PFSK-1 (cell line): ENCODE data around the gene FAIM2.

Experiments
- FOXP2 ChIP-seq: optimal IDR thresholded peaks from 2 replicates; pipeline ENCODE3; 2011; ENCODE audit warnings: borderline replicate concordance, control low read depth, inconsistent platforms; ENCODE audit not compliant: insufficient read depth; ENCODE audit errors: extremely low read length, extremely low read depth
- POLR2AphosphoS5 ChIP-seq: IDR thresholded peaks from 2 replicates; pipeline ENCODE4 v1.6.1; 2012; ENCODE audit warnings: low read depth, mild to moderate bottlenecking, control low read depth, low read length, moderate library complexity
- SIN3A ChIP-seq: IDR thresholded peaks from 2 replicates; pipeline ENCODE4 v1.6.1; 2012; ENCODE audit warnings: mild to moderate bottlenecking, low read length, moderate library complexity, borderline replicate concordance; ENCODE audit not compliant: insufficient read depth
- TAF1 ChIP-seq: IDR thresholded peaks from 2 replicates; pipeline ENCODE4 v1.6.1; 2012; ENCODE audit warnings: low read length, control low read depth, borderline replicate concordance; ENCODE audit not compliant: insufficient read depth
- TF ChIP-seq, protein P1 (sequence below), 2 experiments: IDR thresholded peaks; 2 replicates each; pipeline versions ENCODE4 v1.6.1 to v1.8.0; 2011 to 2012; ENCODE audit warnings: low read depth in 2 of 2, low read length in 2 of 2, control low read depth in 1 of 2, inconsistent platforms in 1 of 2, mild to moderate bottlenecking in 1 of 2, moderate library complexity in 1 of 2; ENCODE audit not compliant: insufficient read depth in 1 of 2

Gene FAIM2

DNA sequence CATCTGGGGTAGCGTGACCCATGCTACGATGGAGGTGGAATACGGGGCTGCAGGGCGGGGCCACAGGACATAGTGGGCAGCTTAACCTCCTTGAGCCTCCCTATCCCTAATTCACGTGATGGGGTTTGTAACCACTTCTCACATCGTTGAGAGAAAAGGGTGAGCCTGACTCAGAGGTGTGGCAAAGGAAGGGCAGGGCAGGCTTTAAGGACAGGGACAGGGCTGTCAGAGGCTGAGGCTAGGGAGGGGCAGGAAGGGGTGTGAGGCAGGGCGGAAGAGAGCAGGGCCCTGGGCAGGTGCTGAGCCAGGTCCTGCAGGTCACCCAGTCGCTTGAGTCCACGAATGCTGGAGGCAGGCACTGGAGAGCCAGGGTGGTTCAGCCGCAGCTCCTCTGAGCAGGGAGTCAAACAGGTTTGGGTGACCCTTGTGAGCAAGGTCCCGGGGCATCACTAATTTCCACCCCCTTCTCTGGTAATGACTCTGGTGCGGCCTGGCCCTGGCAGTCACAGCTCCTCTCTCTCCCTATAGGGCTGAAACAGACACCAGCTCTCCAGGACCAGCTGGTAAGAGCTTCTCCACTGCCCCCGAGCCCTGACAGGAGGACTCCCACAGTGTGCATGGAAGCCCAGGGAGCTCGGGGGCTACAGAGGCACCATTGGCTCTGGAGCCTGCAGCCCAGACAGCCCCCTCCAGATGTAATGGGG, 39.4 kb upstream of the FAIM2 start:
- TF ChIP-seq SIN3A (no peak), POLR2AphosphoS5 (no peak), FOXP2 (no peak), TAF1 (no peak)
- TF ChIP-seq, protein P1, sequence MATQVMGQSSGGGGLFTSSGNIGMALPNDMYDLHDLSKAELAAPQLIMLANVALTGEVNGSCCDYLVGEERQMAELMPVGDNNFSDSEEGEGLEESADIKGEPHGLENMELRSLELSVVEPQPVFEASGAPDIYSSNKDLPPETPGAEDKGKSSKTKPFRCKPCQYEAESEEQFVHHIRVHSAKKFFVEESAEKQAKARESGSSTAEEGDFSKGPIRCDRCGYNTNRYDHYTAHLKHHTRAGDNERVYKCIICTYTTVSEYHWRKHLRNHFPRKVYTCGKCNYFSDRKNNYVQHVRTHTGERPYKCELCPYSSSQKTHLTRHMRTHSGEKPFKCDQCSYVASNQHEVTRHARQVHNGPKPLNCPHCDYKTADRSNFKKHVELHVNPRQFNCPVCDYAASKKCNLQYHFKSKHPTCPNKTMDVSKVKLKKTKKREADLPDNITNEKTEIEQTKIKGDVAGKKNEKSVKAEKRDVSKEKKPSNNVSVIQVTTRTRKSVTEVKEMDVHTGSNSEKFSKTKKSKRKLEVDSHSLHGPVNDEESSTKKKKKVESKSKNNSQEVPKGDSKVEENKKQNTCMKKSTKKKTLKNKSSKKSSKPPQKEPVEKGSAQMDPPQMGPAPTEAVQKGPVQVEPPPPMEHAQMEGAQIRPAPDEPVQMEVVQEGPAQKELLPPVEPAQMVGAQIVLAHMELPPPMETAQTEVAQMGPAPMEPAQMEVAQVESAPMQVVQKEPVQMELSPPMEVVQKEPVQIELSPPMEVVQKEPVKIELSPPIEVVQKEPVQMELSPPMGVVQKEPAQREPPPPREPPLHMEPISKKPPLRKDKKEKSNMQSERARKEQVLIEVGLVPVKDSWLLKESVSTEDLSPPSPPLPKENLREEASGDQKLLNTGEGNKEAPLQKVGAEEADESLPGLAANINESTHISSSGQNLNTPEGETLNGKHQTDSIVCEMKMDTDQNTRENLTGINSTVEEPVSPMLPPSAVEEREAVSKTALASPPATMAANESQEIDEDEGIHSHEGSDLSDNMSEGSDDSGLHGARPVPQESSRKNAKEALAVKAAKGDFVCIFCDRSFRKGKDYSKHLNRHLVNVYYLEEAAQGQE (IDR thresholded peaks at IDR 0.05; ENCODE audit: insufficient read depth in 1 of 2, low read depth in 2 of 2, low read length in 2 of 2) = no peak

GRCh38 chr12:49942512-49942893, 38.8 kb upstream of the FAIM2 start:
- TF ChIP-seq SIN3A (no peak), POLR2AphosphoS5 (no peak), FOXP2 (no peak), TAF1 (no peak)
- TF ChIP-seq, protein P1 (IDR thresholded peaks at IDR 0.05; ENCODE audit: insufficient read depth in 1 of 2, low read depth in 2 of 2, low read length in 2 of 2) = no peak

DNA sequence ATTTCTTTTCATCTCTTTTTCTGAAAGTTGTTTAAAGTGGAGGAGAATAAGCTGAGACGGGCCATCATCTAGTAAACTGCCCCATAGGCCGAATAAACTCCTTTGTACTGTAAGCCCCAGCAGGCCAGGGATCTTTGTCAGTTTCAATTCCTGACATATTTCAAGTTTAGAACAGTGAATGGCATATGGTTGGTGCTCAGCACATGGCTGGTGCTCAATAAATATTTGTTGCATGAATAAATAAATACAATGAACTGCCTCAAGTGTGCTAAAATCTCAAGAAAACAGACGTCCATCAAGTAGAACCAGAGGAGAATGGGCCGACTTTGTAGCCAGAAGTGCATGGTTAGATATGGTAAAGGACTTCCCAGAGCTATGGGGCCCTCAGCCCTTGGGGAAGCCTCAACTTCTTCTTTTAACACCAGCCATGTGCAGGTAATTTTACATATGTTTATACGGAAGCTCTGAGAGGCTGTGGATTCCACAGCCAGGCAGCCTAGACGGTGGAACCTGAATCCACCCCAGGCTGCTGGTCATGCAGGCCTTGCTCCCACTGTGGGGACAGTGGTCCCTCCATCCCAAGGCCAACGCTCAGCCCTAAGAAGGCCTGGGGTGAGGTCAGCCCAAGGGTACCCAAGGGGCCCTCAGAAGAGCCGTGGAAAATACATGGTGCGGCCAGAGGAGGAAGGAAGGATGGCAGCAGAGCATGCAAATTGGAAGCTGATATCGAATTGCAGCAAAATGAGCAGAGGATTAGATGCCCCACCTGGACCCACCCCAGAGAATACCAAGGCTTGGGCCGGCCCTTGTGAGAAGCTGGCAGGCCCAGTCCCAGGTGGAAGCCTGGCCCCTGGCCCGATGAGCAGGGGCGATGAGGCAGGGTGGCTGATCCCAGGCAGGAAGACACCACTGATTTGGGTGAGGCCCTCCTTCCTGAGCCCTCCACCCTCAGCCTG, 38.1 kb upstream of the FAIM2 start:
- TF ChIP-seq POLR2AphosphoS5 (no peak), TAF1 (no peak), SIN3A (no peak)
- TF ChIP-seq, protein P1 (IDR thresholded peaks at IDR 0.05; ENCODE audit: insufficient read depth in 1 of 2, low read depth in 2 of 2, low read length in 2 of 2) = no peak

DNA sequence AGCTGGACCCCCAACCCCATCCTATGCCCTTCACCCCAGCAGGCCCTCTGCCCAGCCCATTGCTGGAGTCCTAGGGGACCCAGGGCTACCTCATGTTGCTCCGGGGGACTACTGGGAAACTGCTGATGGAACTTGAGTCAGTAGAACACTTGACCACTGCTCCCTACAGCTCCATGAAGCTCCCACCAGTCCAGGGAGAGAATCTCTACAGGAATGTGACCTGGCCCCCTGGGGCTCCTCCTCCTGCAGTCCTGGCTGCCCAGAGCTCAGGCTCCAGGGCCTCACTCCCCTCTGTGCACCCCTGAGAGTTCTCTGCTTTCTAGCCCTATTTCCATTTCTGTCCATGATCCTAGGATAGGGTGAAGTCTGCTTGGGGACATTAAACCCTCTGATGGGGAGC, 36.0 kb upstream of the FAIM2 start:
- TF ChIP-seq, protein P1 (IDR thresholded peaks at IDR 0.05; ENCODE audit: insufficient read depth in 1 of 2, low read depth in 2 of 2, low read length in 2 of 2) = no peak
- TF ChIP-seq TAF1 = no peak
- TF ChIP-seq POLR2AphosphoS5 = no peak
- no peak for TF ChIP-seq FOXP2
- TF ChIP-seq SIN3A = no peak
